Measurements from ENCODE around the gene CDK4.

CDK4 gene

GRCh38 chr12:57755454-57756372 is 3.6 kb upstream of the CDK4 start:
- FAIRE-seq: no peak

GRCh38 chr12:57755194-57755453 is 3.0 kb upstream of the CDK4 start:
- no peak for FAIRE-seq

- no peak for FAIRE-seq
These were observed 2.5 kb upstream of the CDK4 start, which contains the start of gene MARCHF9 for GRCh38 chr12:57754411-57755193. TSS of gene MARCHF9 (plus strand) at chr12:57755103. CDS start at chr12:57755529, 426 bp downstream.

DNA sequence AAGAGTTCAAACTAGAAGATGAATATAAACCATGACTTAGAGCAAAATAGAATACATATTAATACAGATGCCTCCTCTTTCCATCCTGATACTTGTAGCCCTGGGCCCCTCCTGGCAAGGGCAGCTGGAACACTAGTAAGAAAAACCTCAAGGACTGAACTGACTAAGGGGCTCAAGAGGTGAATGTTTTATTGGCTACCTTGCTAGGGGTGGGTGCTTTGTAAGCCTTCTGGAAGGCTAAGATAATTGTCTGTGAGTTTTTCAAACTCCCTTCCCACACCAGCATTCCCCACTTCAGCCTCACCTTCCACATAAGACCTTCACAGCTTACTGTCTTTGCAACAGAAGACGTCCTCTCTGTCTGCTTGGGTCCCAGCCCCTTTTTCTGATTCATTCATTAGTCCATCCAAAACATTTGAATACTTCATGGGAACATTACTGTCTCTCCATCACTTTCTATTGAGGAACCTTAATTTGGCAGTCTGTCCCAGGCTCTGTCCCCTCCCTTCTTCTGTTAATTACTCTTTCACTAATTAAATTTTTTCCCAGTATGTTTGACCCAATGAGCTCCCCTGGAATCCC is 1.7 kb upstream of the CDK4 start:
- FAIRE-seq: no peak

GRCh38 chr12:57752668-57753000 is 524 bp upstream of the CDK4 start:
- FAIRE-seq: no peak

DNA sequence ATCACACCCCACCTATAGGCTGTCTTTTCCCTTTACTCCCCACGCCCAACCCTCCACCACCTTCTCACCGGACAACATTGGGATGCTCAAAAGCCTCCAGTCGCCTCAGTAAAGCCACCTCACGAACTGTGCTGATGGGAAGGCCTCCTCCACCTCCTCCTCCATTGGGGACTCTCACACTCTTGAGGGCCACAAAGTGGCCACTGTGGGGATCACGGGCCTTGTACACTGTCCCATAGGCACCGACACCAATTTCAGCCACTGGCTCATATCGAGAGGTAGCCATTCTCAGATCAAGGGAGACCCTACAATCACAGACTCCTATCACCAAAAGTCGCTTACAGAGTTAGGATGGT is 700 bp downstream of the CDK4 start:
- no peak for FAIRE-seq

DNA sequence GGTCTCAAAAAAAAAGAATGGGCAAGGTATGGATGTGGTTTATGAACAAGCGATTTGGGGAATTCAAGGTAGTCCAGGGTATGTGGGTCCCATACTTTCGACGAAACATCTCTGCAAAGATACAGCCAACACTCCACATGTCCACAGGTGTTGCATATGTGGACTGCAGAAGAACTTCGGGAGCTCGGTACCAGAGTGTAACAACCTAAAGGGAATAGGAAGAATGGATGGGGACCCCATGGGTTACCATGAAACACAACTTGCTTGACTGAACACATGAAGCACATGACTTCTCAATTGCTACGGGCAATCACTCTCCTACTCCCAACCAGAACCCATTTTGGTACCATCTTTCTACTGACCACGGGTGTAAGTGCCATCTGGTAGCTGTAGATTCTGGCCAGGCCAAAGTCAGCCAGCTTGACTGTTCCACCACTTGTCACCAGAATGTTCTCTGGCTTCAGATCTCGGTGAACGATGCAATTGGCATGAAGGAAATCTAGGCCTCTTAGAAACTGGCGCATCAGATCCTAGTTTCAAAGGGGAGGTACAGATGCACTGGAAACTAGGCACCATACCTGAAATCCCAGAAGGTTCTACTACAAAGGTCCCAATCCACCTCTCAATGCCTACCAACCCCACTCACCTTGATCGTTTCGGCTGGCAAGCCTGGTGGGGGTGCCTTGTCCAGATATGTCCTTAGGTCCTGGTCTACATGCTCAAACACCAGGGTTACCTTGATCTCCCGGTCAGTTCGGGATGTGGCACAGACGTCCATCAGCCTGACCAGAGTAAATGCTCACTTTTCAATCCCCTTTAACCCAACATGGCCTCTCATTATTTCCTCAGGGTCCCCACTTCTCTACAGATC is 1.3 kb downstream of the CDK4 start:
- FAIRE-seq: no peak

GRCh38 chr12:57749061-57749460 is 3.0 kb downstream of the CDK4 start:
- no peak for FAIRE-seq

- no peak for FAIRE-seq
These were observed 6.1 kb downstream of the CDK4 start for GRCh38 chr12:57746025-57746424.

- FAIRE-seq: no peak
These were observed 6.6 kb downstream of the CDK4 start for GRCh38 chr12:57745485-57745881.

DNA sequence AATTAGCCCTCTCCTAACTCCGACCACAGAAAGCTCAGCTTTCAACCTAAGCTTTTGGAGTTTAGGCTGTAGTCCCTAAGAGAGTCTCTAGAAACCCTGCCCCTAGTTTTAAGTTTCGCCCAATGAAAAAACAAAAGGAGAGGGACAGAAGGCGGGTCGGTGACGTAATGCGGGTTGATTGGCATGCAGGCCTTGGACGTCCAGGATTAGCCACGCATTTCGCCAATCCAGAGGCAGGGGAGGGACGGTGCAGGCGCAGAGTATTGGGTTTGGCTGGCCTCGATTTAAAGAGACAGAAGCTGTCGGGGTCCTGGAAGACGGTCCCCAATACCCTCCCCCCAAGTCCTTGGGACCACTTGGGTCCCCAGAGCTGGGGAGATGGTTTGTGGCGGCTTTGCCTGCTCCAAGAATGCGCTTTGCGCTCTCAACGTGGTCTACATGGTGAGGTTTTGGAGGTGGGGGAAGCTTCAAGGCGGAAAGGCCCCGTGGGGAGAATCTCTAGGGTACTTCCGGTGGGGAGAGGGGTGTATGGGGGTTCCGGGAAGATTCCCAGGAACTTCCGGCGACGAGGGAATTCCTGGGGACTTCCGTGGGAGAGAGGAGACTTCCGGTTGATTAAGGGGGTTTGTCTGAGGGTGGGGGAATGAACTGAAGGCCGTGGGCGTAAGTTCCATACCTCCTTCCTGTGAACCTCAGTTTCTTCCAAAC is 7.2 kb downstream of the CDK4 start, which contains the start of gene TSPAN31:
TSPAN31 (plus strand) TSS at position 263 of the 708 bp plus-strand sequence; CDS start at position 379, 116 bp downstream.
- no peak for FAIRE-seq

DNA sequence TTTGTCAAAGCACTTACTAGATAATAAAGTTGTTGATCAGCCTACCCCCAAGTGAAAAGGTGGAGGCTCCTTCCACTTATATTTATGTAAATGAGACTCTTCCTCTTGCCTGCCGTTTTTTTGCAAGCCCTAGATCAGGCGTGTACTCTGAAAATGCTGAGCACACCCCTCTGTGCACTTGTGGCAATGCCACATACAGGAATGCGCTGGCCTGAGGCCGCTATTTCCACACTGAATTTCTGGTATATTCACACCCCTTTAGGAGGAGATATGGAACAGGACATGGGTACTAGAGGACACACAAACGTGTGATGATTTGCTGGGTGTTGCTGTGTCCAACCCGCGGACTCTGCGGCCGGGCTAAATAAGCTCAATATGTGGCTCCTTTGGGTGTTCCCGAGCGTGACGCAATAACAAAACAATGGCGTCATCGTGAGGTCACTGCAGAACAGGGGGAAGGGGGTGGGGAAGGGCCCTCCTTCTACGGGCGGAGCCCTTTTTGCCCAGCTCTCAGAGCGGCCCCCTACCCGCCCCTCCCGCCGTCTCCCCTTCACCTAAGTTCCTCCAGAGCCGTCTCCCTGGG is 7.8 kb downstream of the CDK4 start:
- no peak for FAIRE-seq

DNA sequence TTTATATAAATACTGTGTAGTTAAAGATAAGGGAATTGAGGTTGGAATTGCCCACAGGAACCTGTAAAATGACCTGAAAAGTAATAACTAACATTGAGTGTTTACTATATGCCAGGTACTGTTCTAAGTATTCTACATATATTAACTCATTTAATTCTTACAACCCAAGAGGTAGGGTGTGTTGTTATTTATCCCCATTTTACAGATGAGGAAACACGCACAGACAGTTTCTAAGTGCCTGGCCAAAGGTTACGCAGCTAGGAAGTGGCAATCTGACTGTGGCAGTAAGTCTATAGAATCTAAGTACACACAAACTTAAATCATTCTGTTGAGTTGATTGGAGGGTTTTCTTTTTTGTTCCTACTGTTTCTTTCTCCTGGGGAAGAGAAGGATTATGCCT is 8.3 kb downstream of the CDK4 start:
- no peak for FAIRE-seq

DNA sequence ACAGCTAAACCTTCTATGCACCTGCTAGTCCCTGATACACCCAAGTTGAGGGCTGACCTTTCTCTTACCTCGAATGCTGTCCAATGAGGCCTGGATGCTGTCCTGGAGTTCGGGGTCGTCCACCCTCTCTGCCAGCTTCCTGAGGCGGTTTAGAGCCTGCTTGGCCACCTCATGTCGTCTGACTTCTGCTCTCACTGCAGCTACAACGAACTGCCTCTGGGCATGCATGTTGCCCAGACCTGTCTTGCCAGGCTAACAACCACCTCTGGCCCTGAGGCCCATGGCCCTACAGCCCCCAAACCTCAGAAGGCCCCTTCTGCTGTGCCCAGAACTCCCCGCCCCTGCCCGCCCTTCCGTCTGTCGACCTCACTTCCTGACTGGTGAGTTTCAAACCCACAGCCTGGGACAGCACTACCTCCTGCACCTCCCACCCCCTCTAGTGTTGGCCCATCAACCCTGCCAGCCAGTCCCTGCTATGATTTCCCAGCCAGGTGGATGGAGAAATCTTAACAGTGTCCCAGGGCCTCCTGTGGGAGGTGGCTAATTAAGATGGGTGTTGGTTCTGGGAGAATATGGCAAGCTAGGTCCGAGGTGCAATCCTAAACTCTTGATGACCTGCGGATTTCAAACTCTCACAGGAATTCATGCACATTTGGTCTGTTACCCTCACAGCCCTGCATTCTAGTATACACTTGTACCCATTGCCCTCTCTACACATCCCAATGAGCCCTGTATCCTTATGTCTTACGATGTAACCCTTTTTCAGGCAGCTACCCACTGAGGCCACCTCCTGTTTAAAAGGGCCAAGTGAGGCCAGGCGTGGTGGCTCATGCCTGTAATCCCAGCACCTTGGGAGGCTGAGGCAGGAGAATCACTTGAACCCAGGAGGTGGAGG is 10.0 kb downstream of the CDK4 start:
- FAIRE-seq: no peak

DNA sequence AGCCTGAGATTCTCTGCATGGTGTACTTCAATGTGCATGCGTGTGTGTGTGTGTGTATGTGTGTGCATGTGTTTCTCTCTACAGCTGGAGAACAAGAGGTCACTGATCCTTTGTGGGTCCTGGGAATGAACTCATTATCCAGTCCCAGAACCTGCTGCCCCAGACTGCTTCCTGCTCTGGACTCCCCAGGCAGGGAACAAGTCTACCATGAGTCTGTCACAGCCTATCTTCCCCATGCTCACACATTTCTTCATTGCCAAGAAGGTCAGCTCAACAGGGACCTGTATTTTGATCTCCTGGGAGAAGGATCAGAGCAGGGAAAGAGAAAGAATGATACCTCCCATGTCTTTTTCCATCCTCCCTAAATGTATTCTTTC is 10.7 kb downstream of the CDK4 start:
- FAIRE-seq: no peak

DNA sequence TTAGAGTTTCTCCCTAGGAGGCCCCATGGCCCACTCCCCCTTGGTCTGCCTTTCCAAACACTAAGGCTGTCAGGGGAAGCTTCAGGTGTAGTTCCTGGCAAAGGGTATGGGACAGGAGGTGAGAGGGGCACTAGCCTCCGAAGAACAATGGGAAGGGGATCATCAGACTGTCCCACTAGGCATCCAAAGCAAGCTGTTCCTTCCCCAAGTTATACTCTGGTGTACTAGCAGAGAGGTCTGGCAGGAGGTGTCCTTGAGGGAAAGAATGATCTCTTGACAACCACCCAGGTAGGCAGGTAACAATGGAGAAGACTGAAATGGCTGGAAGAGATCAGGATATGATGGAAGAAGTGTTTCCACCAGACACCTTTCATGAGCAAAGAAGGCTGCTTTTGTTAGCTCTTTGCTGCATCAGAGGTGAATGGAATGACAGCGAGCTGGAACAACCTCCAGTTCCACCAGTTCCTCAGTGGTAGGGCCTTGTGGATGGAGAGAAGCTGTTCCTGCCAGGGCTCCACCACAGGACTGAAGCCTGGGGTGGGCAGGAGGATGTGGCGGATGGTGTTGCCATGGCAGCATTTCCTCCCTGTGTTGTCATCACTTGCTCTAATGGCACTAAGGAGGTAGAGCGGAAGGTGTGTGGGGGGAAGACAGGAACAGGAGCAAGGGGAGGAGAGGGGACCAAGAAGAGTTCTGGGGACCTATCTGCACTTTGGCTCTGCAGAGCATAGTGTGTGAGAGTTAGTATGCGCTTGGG is 11.3 kb downstream of the CDK4 start:
- FAIRE-seq: no peak

DNA sequence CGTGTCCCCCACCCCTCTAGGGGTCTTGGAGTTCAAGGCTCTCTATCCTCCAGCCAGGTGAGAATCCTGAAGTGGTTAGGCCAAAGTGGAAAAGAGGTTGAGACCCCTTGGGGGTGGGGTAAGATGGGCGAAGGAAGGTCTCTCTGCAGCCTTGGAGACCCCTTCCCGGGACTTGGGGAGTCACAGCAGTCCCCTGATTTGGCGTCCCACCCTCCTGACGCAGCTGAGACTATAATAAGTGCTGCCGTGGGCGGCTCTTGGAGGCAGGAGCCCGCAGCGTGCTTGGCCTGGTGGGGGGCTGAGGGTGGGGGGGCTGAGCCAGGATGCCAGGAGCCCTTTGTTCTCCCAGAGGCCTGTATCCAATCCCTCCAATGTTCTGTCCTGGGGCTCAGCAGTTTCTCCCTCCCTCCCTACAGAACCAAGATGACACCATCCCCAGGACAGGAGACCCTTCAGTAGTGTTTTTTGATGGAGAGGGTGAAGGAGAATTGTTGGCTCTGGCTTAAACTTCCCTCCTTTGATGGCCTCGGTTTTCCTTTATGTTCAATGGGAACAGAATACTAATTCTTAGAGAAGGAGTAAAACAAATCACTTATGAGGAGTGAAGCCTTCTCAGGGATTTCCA is 12.1 kb downstream of the CDK4 start:
- no peak for FAIRE-seq

DNA sequence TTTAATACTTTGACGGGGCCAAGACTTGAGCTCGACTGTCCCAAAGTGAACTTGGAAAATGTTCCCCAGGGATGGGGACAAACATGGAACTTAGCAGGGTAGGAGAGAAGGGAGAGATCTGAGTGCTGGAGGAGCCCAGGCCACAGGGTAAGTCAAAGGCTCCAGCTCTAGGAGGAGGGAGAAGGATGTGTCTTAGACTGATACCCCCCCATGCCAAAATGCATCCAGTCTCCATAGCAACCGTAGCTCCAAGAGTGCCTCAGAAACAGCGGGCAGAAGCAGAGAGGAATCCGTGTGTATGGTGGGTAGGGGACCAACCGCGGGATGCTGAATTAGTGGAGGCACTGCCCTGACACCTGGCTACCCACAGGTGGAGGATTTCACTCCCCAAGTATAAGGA is 12.7 kb downstream of the CDK4 start:
- FAIRE-seq: no peak

- no peak for FAIRE-seq
These were observed 13.4 kb downstream of the CDK4 start, which contains the start of gene AGAP2 for GRCh38 chr12:57738661-57739237. TSS of gene AGAP2 (minus strand) at chr12:57738742. CDS start at chr12:57738246, 496 bp downstream.

Measured in A204.1 (cell line).